OCI-LY3 (cell line): ENCODE data around the gene CHKA.
A peak's percentile ranks its signal among the peaks of the same experiment; 100 is the strongest.

Source experiments
- H2AFZ ChIP-seq: fragments of 200-600, 300-600 bp; shearing (Covaris generic); 2 replicates; pipeline ENCODE4 v1.6.0; 2014; ENCODE audit warnings: antibody characterized with exemption, low read depth, low read length
- H3K27ac ChIP-seq: fragments of 200-600, 300-600 bp; sonication (generic); 2 replicates; pipeline ENCODE4 v1.5.1; 2014; ENCODE audit warnings: mild to moderate bottlenecking, low read length, moderate library complexity, mixed read lengths
- H3K27me3 ChIP-seq: fragments of 200-600, 300-600 bp; sonication (generic); 2 replicates; pipeline ENCODE4 v1.6.1; 2014; ENCODE audit warnings: low read depth, low read length, mixed read lengths
- H3K36me3 ChIP-seq: fragments of 200-600, 300-600 bp; sonication (generic); replicated peaks from 2 replicates; pipeline ENCODE3; 2014; ENCODE audit warnings: low read depth, low read length, mixed read lengths
- H3K4me1 ChIP-seq: fragments of 300-600, 200-600 bp; sonication (generic); 2 replicates; pipeline ENCODE4 v1.6.1; 2014; ENCODE audit warnings: low read length, mixed read lengths
- H3K4me2 ChIP-seq: fragments of 200-600, 300-600 bp; sonication (generic); 2 replicates; pipeline ENCODE4 v1.6.1; 2014; ENCODE audit warnings: low read length, mixed read lengths
- H3K4me3 ChIP-seq: fragments of 300-600, 200-600 bp; sonication (generic); 2 replicates; pipeline ENCODE4 v1.5.1; 2014; ENCODE audit warnings: antibody characterized with exemption, mild to moderate bottlenecking, low read length, moderate library complexity
- H3K79me2 ChIP-seq: fragments of 300-600, 200-600 bp; shearing (Covaris generic); 2 replicates; pipeline ENCODE4 v1.6.1; 2014; ENCODE audit warnings: mild to moderate bottlenecking, low read length, mixed read lengths
- H3K9ac ChIP-seq: fragments of 300-600, 200-600 bp; shearing (Covaris generic); 2 replicates; pipeline ENCODE4 v1.6.0; 2014; ENCODE audit warnings: mild to moderate bottlenecking, low read length, moderate library complexity
- H3K9me3 ChIP-seq: fragments of 200-600, 300-600 bp; shearing (Covaris generic); 2 replicates; pipeline ENCODE4 v1.6.1; 2014; ENCODE audit warnings: low read length, mixed read lengths; ENCODE audit not compliant: insufficient read depth
- H4K20me1 ChIP-seq: fragments of 200-600, 300-600 bp; sonication (generic); 2 replicates; pipeline ENCODE4 v1.6.1; 2016; ENCODE audit warnings: low read length, mixed read lengths; ENCODE audit not compliant: insufficient read depth
- EZH2phosphoT487 ChIP-seq: fragments of 200-600 bp; shearing (Covaris generic); IDR thresholded peaks from 2 replicates; pipeline ENCODE4 v1.6.1; 2018; ENCODE audit warnings: antibody characterized with exemption, mixed run types, low read depth
- TF ChIP-seq, protein P1 (sequence below): fragments of 200-600, 300-600 bp; sonication (generic); IDR thresholded peaks from 2 replicates; pipeline ENCODE4 v1.5.1; 2014; ENCODE audit warnings: antibody characterized with exemption, low read length, low read depth

The CHKA gene

DNA sequence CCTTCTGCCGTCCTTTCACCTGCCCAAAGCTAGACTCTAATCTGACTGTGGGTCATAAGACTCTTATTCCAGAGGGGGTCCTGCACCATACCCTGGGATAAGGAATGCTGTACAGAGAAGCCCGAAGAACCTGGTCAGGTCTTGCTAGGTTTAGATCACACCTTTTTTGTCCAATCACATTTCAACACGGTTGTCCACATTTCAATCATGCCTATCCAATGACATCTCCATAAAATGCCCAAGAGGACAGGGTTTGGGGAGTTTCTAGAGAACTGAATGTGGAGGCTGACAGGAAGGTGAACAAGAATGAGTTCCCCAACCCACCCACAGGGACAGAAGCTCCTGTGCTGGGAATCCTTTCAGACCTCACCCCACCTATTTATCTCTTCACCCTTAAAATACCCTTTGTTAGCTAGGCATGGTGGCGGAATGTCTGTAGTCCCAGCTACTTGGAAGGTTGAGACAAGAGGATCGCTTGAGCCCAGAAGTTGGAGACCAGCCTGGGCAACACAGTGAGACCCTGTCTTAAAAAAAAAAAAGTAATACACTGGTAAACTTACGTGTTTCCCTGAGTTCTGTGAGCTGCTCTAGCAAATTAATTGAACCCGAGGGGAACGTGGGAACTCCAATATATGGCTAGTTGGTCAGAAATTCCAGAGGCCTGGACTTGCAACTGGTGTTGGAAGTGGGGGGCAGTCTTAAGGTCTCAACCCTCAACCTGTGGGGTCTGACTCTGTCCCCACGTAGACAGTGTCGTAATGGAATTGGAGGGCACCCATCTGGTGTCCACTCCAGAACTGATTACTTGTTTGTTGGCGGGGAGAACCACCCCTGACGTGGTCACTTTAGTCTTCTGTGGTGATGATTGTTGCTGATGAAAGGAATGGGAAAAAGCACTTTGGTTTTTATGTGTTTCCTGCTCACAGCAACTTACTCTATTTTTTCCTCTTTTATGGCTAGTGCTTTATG lies 64.6 kb downstream of the CHKA start:
- Histone ChIP-seq H3K27ac (no peak overlapping the region), H3K9me3 (no peaks in the 10 kb centered on the region), H3K36me3 (peaks cover 43% of the 10 kb centered on the region), H4K20me1 (peaks cover 8% of the 10 kb centered on the region), H3K4me2 (no peak overlapping the region), H3K4me1 (no peaks in the 10 kb centered on the region), H3K9ac (no peak overlapping the region), H3K4me3 (no peak overlapping the region), H3K27me3 (no peaks in the 10 kb centered on the region), H2AFZ (no peak overlapping the region), H3K79me2 (no peaks in the 10 kb centered on the region)
- TF ChIP-seq, protein P1, sequence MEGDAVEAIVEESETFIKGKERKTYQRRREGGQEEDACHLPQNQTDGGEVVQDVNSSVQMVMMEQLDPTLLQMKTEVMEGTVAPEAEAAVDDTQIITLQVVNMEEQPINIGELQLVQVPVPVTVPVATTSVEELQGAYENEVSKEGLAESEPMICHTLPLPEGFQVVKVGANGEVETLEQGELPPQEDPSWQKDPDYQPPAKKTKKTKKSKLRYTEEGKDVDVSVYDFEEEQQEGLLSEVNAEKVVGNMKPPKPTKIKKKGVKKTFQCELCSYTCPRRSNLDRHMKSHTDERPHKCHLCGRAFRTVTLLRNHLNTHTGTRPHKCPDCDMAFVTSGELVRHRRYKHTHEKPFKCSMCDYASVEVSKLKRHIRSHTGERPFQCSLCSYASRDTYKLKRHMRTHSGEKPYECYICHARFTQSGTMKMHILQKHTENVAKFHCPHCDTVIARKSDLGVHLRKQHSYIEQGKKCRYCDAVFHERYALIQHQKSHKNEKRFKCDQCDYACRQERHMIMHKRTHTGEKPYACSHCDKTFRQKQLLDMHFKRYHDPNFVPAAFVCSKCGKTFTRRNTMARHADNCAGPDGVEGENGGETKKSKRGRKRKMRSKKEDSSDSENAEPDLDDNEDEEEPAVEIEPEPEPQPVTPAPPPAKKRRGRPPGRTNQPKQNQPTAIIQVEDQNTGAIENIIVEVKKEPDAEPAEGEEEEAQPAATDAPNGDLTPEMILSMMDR = no peak
- no peak for TF ChIP-seq EZH2phosphoT487

DNA sequence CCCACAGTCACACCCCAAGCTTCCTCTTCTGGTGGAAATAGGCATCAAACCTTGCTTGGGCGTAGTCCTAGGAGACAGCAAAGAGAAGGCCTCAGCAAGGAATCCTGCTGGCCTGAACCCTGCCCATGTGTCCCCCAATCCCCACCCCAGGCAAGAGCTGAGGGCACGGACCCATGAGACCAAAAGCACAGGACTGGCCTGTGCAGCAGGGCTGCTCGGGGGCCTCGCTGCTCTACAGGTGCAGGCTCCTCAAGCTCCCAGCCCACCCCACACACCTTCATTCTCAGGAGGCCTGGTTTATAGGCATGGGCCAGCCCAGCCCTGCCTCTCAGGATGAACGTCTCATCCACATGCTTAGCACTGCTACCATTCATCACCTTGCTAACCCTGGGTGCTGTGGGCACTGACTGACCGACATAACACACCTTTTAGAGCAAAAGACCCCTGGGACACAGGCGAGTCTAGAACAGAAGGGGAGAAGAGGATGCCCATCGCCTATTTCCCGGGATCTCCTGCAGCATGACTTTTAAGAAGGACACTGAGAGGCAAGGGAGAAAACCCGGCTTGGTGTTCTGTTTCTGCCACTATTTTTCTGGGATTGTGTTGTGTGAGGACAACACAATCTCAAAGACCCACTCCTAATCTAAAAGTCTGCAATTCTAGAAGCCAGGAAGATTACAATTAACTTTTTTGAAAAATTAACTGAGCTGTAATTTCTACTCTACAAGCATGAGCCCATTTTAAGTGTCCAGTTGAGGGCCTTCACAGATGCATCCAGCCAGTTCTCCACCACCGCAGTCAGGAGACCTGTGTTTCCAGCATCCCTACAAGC lies 67.0 kb downstream of the CHKA start:
- Histone ChIP-seq H3K4me2 (no peak overlapping the region), H3K9ac (no peak overlapping the region), H3K4me1 (no peaks in the 10 kb centered on the region), H3K9me3 (no peaks in the 10 kb centered on the region), H3K27me3 (no peaks in the 10 kb centered on the region), H4K20me1 (peaks cover 8% of the 10 kb centered on the region), H3K27ac (no peak overlapping the region), H3K36me3 (peaks cover 50% of the 10 kb centered on the region), H3K79me2 (no peaks in the 10 kb centered on the region), H3K4me3 (no peak overlapping the region), H2AFZ (no peak overlapping the region)
- TF ChIP-seq, protein P1 = no peak
- TF ChIP-seq EZH2phosphoT487 = no peak

DNA sequence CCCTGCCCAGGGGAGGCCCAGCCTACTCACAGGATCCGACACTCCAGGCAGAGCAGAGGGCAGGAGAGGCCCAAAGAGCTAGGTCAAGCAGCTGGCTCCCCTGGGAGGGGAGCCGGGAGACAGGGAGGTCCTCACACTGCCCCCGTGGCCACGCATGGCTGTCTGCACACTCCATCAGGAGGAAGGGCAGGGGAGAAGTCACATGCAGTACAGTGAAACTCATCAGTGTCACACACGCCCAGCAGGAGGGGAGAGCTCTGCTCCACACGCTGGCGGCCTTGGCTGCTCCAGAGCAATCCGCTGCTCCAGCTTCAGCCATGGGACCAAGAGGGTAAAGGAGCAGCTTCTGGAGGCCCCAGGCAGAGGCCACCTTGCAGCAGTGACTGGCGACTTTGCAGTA lies 68.1 kb downstream of the CHKA start:
- TF ChIP-seq, protein P1 = no peak

More for the DNA sequence above, 68.1 kb downstream of the CHKA start:
- Histone ChIP-seq H3K27me3 (no peaks in the 10 kb centered on the region), H3K4me3 (no peak overlapping the region), H3K9me3 (no peaks in the 10 kb centered on the region), H3K36me3 (peaks cover 56% of the 10 kb centered on the region), H2AFZ (no peak overlapping the region), H3K4me1 (no peaks in the 10 kb centered on the region), H3K79me2 (no peaks in the 10 kb centered on the region), H3K27ac (peak overlapping the region; percentile 14; the same call in 1 of the 2 replicates), H3K4me2 (no peak overlapping the region), H4K20me1 (peaks cover 8% of the 10 kb centered on the region), H3K9ac (no peak overlapping the region)
